Chondrocyte (in vitro differentiated cells): ENCODE measurements around the gene AUNIP. TPM values are rescaled to one million over a fixed set of nuclear protein-coding genes. Genes with fewer than 3 reads are reported as not detected.

ENCODE experiments used
- DNase-seq: peaks from one replicate; pipeline ENCODE4 v3.0.0; 2021; ENCODE audit warnings: mixed read lengths, low spot score
- H3K27ac Mint-ChIP-seq: one replicate; pipeline ENCODE4 v1.8.0; 2021; ENCODE audit warnings: mild to moderate bottlenecking, moderate library complexity, mixed read lengths; ENCODE audit not compliant: unreplicated experiment
- H3K27me3 Mint-ChIP-seq: 2 replicates; pipeline ENCODE4 v1.8.0; 2021; ENCODE audit warnings: low read depth, mixed read lengths
- H3K36me3 Mint-ChIP-seq: 2 replicates; pipeline ENCODE4 v1.8.0; 2021; ENCODE audit warnings: low read depth, mixed read lengths
- H3K4me1 Mint-ChIP-seq: 2 replicates; pipeline ENCODE4 v1.8.0; 2021; ENCODE audit warnings: low read depth, mild to moderate bottlenecking, mixed read lengths
- H3K4me3 Mint-ChIP-seq: one replicate; pipeline ENCODE4 v1.8.0; 2021; ENCODE audit warnings: mild to moderate bottlenecking, moderate library complexity, mixed read lengths; ENCODE audit not compliant: unreplicated experiment
- H3K9me3 Mint-ChIP-seq: 2 replicates; pipeline ENCODE4 v1.8.0; 2021; ENCODE audit warnings: low read depth, mixed read lengths
- total RNA-seq: library from RNA; stranded (reverse); gene quantifications from 3 replicates; pipeline ENCODE4 v1.2.1, GENCODE V29; 2021
- TF ChIP-seq, protein P1 (sequence below): fragments of 200-600 bp; sonication (generic); IDR thresholded peaks from 2 replicates; pipeline ENCODE4 v1.5.0; 2021; ENCODE audit warnings: antibody characterized with exemption, mild to moderate bottlenecking, moderate library complexity

The AUNIP gene
- total RNA-seq, 1 donor from 2014 or later = 0.80 TPM

DNA sequence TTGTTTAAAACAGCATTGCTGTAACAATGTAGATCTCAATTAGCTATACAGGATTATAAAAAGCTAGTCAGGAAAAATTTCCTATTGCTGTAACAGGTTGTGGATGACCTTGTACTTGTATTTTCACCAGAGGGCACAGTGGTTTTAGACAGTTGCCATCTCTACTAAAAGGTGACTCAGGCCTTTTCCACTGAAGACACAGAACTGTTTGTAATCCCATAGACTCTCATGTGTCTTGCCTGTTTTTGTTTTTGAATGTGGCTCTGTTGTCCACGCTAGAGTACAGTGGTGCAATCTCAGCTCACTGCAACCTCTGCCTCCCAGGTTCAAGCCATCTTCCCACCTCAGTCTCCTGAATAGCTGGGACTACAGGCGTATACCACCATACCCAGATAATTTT, 33.7 kb downstream of the AUNIP start:
- peaks cover 24% of the 10 kb centered on the region for H3K36me3 Mint-ChIP-seq
- H3K4me3 Mint-ChIP-seq = no peak overlapping the region
- H3K9me3 Mint-ChIP-seq = no peaks in the 10 kb centered on the region
- no peak for DNase-seq
- no peaks in the 10 kb centered on the region for H3K27me3 Mint-ChIP-seq
- TF ChIP-seq, protein P1, sequence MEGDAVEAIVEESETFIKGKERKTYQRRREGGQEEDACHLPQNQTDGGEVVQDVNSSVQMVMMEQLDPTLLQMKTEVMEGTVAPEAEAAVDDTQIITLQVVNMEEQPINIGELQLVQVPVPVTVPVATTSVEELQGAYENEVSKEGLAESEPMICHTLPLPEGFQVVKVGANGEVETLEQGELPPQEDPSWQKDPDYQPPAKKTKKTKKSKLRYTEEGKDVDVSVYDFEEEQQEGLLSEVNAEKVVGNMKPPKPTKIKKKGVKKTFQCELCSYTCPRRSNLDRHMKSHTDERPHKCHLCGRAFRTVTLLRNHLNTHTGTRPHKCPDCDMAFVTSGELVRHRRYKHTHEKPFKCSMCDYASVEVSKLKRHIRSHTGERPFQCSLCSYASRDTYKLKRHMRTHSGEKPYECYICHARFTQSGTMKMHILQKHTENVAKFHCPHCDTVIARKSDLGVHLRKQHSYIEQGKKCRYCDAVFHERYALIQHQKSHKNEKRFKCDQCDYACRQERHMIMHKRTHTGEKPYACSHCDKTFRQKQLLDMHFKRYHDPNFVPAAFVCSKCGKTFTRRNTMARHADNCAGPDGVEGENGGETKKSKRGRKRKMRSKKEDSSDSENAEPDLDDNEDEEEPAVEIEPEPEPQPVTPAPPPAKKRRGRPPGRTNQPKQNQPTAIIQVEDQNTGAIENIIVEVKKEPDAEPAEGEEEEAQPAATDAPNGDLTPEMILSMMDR = no peak
- H3K27ac Mint-ChIP-seq = peak overlapping the region; percentile 12
- peaks cover 17% of the 10 kb centered on the region for H3K4me1 Mint-ChIP-seq

DNA sequence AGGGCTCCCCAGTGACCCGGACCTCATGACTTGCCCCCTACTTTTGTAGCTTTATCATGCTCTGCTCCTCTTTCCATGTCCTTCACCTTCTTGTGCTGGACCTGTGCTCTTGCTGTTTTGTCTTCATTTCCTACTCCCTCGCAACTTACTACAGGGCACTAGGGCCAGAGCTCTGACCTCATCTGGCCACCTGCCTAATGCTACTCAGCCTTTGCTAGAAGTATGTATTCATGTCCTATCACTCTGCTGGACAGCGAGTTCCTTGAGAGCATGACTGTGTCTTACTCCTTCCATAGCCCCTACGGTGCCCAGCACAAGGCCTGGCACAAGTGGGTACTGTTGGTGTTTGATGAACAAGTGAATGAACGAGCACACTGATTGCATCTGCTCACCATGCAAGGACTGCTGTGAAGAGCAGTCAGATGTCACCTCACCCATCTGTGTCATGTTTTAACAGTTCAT, 37.6 kb downstream of the AUNIP start:
- TF ChIP-seq, protein P1 = no peak
- Mint-ChIP-seq H3K4me1 (peaks cover 35% of the 10 kb centered on the region), H3K27me3 (no peaks in the 10 kb centered on the region), H3K9me3 (no peaks in the 10 kb centered on the region), H3K36me3 (peaks cover 4% of the 10 kb centered on the region), H3K4me3 (peak overlapping the region; percentile 98), H3K27ac (peak overlapping the region; percentile 93)
- DNase-seq = no peak

DNA sequence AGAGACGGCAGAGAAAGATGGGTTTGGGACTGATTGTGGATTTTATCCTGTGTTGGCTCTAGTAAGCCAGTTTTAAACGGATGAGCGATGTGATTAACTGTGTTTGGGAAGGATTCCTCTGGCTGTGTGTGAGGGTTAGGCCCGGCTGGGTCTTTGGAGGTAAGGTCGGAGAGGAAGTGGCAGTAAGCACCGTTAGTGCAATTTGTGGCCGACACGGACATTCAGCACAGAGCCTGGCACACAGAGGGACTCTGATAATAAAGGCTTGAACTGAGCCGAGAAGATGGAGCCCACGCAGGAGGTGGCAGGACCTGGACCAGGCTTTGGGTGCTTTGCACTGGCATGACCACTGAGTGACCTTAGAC, 38.2 kb downstream of the AUNIP start:
- peaks cover 35% of the 10 kb centered on the region for H3K4me1 Mint-ChIP-seq
- TF ChIP-seq, protein P1 = no peak
- no peaks in the 10 kb centered on the region for H3K27me3 Mint-ChIP-seq
- no peaks in the 10 kb centered on the region for H3K9me3 Mint-ChIP-seq
- H3K36me3 Mint-ChIP-seq = peaks cover 1% of the 10 kb centered on the region
- peak overlapping the region; percentile 98 for H3K4me3 Mint-ChIP-seq
- peak overlapping the region; percentile 93 for H3K27ac Mint-ChIP-seq
- DNase-seq = no peak

DNA sequence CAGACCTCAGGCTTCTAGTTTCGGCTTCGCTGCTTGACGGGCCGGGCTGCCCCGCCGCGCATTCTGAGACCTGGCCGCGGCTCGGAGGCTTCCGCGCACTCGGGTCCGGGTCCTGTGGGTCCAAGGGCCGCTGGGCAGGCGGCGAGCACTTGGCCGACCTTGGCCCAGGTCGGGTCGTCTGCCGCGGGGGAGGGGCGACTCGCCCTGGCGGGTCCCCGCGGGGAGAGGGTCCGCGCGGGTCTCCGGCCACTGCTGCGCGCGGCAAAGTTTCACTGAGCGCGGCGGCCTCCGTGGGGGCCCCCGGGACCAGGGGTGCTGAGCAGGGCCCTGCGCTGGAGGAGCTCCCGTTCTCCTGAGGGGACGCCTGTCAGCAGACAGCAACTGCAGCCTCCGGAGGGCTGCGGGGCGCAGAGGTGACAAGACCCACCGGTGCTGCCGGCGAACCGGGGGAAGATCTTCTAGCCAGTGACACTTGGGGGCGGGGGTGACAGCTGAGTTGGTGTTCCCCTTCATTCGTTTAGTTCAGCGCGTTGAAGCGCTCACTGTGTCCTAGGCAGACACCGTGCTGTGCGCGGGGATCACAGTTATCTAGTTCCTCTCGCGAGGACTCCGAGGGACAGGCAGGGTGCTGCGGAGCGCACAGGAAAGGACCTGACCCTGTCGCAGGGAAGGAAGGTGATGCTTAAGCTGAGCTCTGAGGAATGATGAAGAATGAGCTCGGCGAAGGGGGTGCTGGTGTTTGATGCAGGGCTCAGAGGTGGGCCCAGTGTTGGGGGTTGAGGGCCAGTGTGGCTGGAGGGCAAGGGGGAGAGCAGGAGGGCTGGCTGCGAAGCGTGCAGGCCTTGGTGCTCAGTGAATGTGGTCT, 38.8 kb downstream of the AUNIP start:
- TF ChIP-seq, protein P1 = no peak
- H3K27ac Mint-ChIP-seq = peak overlapping the region; percentile 99

DNA sequence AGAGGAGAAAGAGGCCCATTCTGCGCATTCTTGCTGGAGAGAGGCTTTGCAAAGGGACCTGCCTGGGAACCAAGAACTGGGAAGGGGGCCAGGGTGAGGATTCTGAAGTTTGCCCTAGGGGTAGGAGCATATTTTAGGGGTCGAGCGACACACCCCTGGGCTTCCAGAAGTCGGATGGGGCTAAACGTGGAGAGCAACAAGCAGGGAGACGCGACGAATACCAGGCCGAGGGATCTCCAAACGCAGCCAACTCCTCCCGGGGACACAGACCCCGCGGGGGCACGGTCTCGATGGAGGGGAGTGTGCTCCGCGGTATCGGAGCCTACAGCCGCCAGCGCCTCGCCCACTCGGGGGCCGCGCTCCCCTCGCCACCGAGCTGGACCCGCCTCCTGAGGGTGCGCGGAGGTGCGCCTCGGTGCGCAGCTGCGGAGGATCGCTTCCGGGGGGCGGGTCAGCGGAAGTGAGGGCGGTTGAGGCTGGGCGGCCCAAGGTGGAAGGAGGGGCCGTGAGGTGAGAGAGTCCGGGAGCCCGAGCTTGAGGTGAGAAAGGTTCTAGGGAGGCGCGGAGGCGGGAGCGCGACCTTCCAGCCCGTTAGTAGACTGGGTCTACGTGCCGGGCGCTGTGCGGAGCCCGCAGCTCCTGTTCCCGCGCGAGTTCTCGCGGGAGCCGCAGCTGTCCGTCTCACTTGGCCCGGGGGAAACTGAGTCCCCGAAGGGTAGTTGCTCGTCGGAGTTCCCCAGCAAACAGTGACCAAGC, 39.6 kb downstream of the AUNIP start, which contains the start of gene MTFR1L:
MTFR1L (plus strand) TSS at position 464 of the 756 bp plus-strand sequence. CDS start 3,151 bp downstream, outside the sequence.
- TF ChIP-seq, protein P1 = no peak
- Mint-ChIP-seq H3K27me3 (no peaks in the 10 kb centered on the region), H3K27ac (peak within 1 kb of the TSS; percentile 99), H3K36me3 (peaks cover 2% of the 10 kb centered on the region), H3K9me3 (no peaks in the 10 kb centered on the region), H3K4me1 (peaks cover 35% of the 10 kb centered on the region), H3K4me3 (peak within 1 kb of the TSS; percentile 98)
- DNase-seq = peak; percentile 88

More for the DNA sequence above, 38.8 kb downstream of the AUNIP start:
- peak; percentile 79 for DNase-seq
- Mint-ChIP-seq H3K9me3 (no peaks in the 10 kb centered on the region), H3K4me1 (peaks cover 35% of the 10 kb centered on the region), H3K4me3 (peak overlapping the region; percentile 98), H3K27me3 (no peaks in the 10 kb centered on the region), H3K36me3 (peaks cover under 1% of the 10 kb centered on the region)
